Transverse colon (tissue), 4 donors: ENCODE results near the gene DCAF8. TPM values are rescaled to one million over a fixed set of nuclear protein-coding genes. Genes with fewer than 3 reads are reported as not detected.

Experiments
- DNase-seq: peaks from one replicate; pipeline ENCODE4 v3.0.0-alpha.2; 2019
- H3K27ac ChIP-seq, 4 donors: fragments of 200-600 bp; sonication (generic); 2 replicates each; pipeline ENCODE4 v1.5.1; 2016 to 2018; ENCODE audit warnings: inconsistent platforms in 4 of 4
- H3K27me3 ChIP-seq: fragments of 200-600 bp; sonication (generic); 2 replicates; pipeline ENCODE4 v1.5.1; 2017; ENCODE audit warnings: inconsistent platforms
- H3K36me3 ChIP-seq, 4 donors: fragments of 200-600 bp; sonication (generic); 2 replicates each; pipeline ENCODE4 v1.5.1; 2017 to 2019; ENCODE audit warnings: inconsistent platforms in 4 of 4
- H3K4me1 ChIP-seq, 4 donors: fragments of 200-600 bp; sonication (generic); 2 replicates each; pipeline ENCODE4 v1.5.1; 2017 to 2020; ENCODE audit warnings: inconsistent platforms in 4 of 4
- H3K4me3 ChIP-seq, 4 donors: fragments of 200-600 bp; sonication (generic); 1 replicate in 1 of 4; 2 replicates in 3 of 4; pipeline versions ENCODE4 v1.5.1 to v1.6.1; 2017 to 2019; ENCODE audit warnings: inconsistent platforms in 4 of 4
- H3K9me3 ChIP-seq, 2 donors: fragments of 200-600 bp; sonication (generic); 2 replicates each; pipeline ENCODE4 v1.5.1; 2017 to 2019; ENCODE audit warnings: inconsistent platforms in 2 of 2
- CTCF ChIP-seq, 5 experiments: fragments of 200-600 bp in 3 of 5; fragments of 450-650 bp in 2 of 5; sonication (generic) in 3 of 5; IDR thresholded peaks; 1 replicate in 2 of 5; 2 replicates in 3 of 5; pipeline ENCODE4 v1.5.1; 2016 to 2017; ENCODE audit warnings: antibody characterized with exemption in 5 of 5, inconsistent platforms in 3 of 5, mild to moderate bottlenecking in 2 of 5, moderate library complexity in 1 of 5
- EP300 ChIP-seq: sonication (generic); formaldehyde crosslinking; IDR thresholded peaks from one replicate; pipeline ENCODE4 v1.6.1; 2017; ENCODE audit warnings: antibody characterized with exemption, low read depth
- POLR2A ChIP-seq: fragments of 450-650 bp; IDR thresholded peaks from one replicate; pipeline ENCODE4 v1.6.1; 2016; ENCODE audit warnings: antibody characterized with exemption, mild to moderate bottlenecking, moderate library complexity
- POLR2AphosphoS5 ChIP-seq, 3 donors: sonication (generic); formaldehyde crosslinking; IDR thresholded peaks; one replicate each; pipeline ENCODE4 v1.6.1; 2016; ENCODE audit warnings: antibody characterized with exemption in 3 of 3
- WGBS, 2 donors: methylation state at CpG; one replicate each; pipeline ENCODE4 v1.1.5; 2018; ENCODE audit warnings: low coverage in 1 of 2; 5-methylcytosine and 5-hydroxymethylcytosine counted together
- in situ Hi-C, 4 donors: fragments of 200-750 bp; cut with MboI; loops; one replicate each; pipeline versions ENCODE4 v1.15.0 to v1.15.1; 2017; ENCODE audit warnings: low sequenced_read_pairs in 3 of 4, low pct_ligation_motif_present in 1 of 4, low pct_unique_long_range_greater_than_20kb in 1 of 4
- intact Hi-C: fragments of 100-400 bp; cut with DNase I; formaldehyde crosslinking; loops from one replicate; pipeline ENCODE4 v1.15.1; 2023; ENCODE audit warnings: low total_unique reads
- total RNA-seq, 4 donors: library from RNA; depleted of rRNA; stranded (reverse); fragments of >200 nt; gene quantifications; one replicate each; pipeline ENCODE4 v1.1.0, GENCODE V29; 2016

The DCAF8 gene
- total RNA-seq, 4 donors from 2014 or later = 128 to 279 (median 137) TPM

GRCh38 chr1:160193832-160194736, 68.3 kb downstream of the DCAF8 start:
- Histone ChIP-seq H3K4me3 (no peak overlapping the region), H3K9me3 (no peaks in the 10 kb centered on the region), H3K4me1 (peaks cover 5 to 16% (median 10%) of the 10 kb centered on the region in 4 donors), H3K27ac (no peak overlapping the region), H3K27me3 (no peaks in the 10 kb centered on the region), H3K36me3 (no peaks in the 10 kb centered on the region)
- no peak for TF ChIP-seq EP300
- no peak for TF ChIP-seq POLR2A
- no peak for TF ChIP-seq POLR2AphosphoS5 (IDR thresholded peaks at IDR 0.05)
- no peak for TF ChIP-seq CTCF (IDR thresholded peaks at IDR 0.05)
- no peak for DNase-seq
- intact Hi-C loops = loop anchor here (10.0 kb wide), 2 partner anchors 89 to 101 kb away; no protein-coding TSS in a partner anchor
- 69 to 81% methylated on average over 5 to 9 of the region's 9 CpGs for WGBS, 2 donors
- in situ Hi-C loops = loop anchor here (5.0 to 25.0 kb wide), 4 partner anchors 61 to 101 kb away; partner anchors contain the start of gene PEX19 (in 1 of the 4)

- Histone ChIP-seq H3K4me1 (peaks cover 5 to 16% (median 10%) of the 10 kb centered on the region in 4 donors), H3K9me3 (no peaks in the 10 kb centered on the region), H3K27me3 (no peaks in the 10 kb centered on the region), H3K27ac (no peak overlapping the region), H3K36me3 (no peaks in the 10 kb centered on the region), H3K4me3 (no peak overlapping the region)
- in situ Hi-C loops = loop anchor here (5.0 to 25.0 kb wide), 4 partner anchors 62 to 102 kb away; partner anchors contain the start of gene PEX19 (in 1 of the 4)
- peak; percentile 88 for DNase-seq
- TF ChIP-seq POLR2A = no peak
- TF ChIP-seq POLR2AphosphoS5 (IDR thresholded peaks at IDR 0.05) = peak; percentile 7 to 29 (median 12)
- no peak for TF ChIP-seq EP300
- TF ChIP-seq CTCF (IDR thresholded peaks at IDR 0.05) = peak; percentile 95 to 98 (median 97)
- 27 to 29% methylated on average over 6 to 16 of the region's 16 CpGs for WGBS, 2 donors
- intact Hi-C loops = loop anchor here (10.0 kb wide), 2 partner anchors 88 to 102 kb away; no protein-coding TSS in a partner anchor
Observed at GRCh38 chr1:160193091-160193819, 69.1 kb downstream of the DCAF8 start.

GRCh38 chr1:160192234-160192633, 70.1 kb downstream of the DCAF8 start:
- no peaks in the 10 kb centered on the region for H3K27me3 ChIP-seq
- no peak for DNase-seq
- no peaks in the 10 kb centered on the region for H3K36me3 ChIP-seq
- no peak overlapping the region for H3K4me3 ChIP-seq
- H3K27ac ChIP-seq = no peak overlapping the region
- peaks cover 5 to 16% (median 10%) of the 10 kb centered on the region in 4 donors for H3K4me1 ChIP-seq
- TF ChIP-seq CTCF (IDR thresholded peaks at IDR 0.05) (no peak), POLR2AphosphoS5 (IDR thresholded peaks at IDR 0.05) (no peak), POLR2A (no peak), EP300 (no peak)
- in situ Hi-C loops = loop anchor here (5.0 to 25.0 kb wide), 4 partner anchors 63 to 103 kb away; partner anchors contain the start of gene PEX19 (in 1 of the 4)
- intact Hi-C loops = loop anchor here (10.0 kb wide), 2 partner anchors 87 to 103 kb away; no protein-coding TSS in a partner anchor
- H3K9me3 ChIP-seq = no peaks in the 10 kb centered on the region
